GM06990 (cell line): ENCODE results near the gene EPHA7.

ENCODE experiments used
- DNase-seq: peaks from one replicate; pipeline ENCODE4 v3.0.0-alpha.2; 2011; ENCODE audit not compliant: insufficient read length; ENCODE audit errors: extremely low read depth
- H3K27me3 ChIP-seq: replicated peaks from 2 replicates; pipeline ENCODE4 v1.6.0; 2011; ENCODE audit warnings: low read length; ENCODE audit not compliant: control insufficient read depth, insufficient read depth
- H3K36me3 ChIP-seq: 2 replicates; pipeline ENCODE4 v1.5.1; 2011; ENCODE audit warnings: low read length; ENCODE audit not compliant: control insufficient read depth, insufficient read depth
- H3K4me3 ChIP-seq: replicated peaks from 2 replicates; pipeline ENCODE4 v1.5.1; 2011; ENCODE audit warnings: low read depth, mild to moderate bottlenecking, control low read depth, low read length
- CTCF ChIP-seq: IDR thresholded peaks from 2 replicates; pipeline ENCODE4 v1.5.1; 2011; ENCODE audit warnings: low read length, control low read depth, mild to moderate bottlenecking, inconsistent platforms; ENCODE audit not compliant: insufficient read depth, poor library complexity, severe bottlenecking

The EPHA7 gene

GRCh38 chr6:93222071-93222851, 197.1 kb downstream of the EPHA7 start:
- TF ChIP-seq CTCF = no peak
- Histone ChIP-seq H3K36me3 (no peaks in the 10 kb centered on the region), H3K27me3 (no peaks in the 10 kb centered on the region), H3K4me3 (no peak overlapping the region)
- DNase-seq = no peak

GRCh38 chr6:93219447-93219846, 199.9 kb downstream of the EPHA7 start:
- no peak overlapping the region for H3K4me3 ChIP-seq

GRCh38 chr6:93218096-93218495, 201.3 kb downstream of the EPHA7 start:
- no peak for DNase-seq
- Histone ChIP-seq H3K4me3 (no peak overlapping the region), H3K27me3 (no peaks in the 10 kb centered on the region), H3K36me3 (no peaks in the 10 kb centered on the region)
- no peak for TF ChIP-seq CTCF

More at GRCh38 chr6:93219447-93219846, 199.9 kb downstream of the EPHA7 start:
- DNase-seq = no peak
- Histone ChIP-seq H3K36me3 (no peaks in the 10 kb centered on the region), H3K27me3 (no peaks in the 10 kb centered on the region)
- TF ChIP-seq CTCF = no peak

GRCh38 chr6:93213028-93213427, 206.3 kb downstream of the EPHA7 start:
- no peak for TF ChIP-seq CTCF
- H3K36me3 ChIP-seq = no peaks in the 10 kb centered on the region
- no peak for DNase-seq

GRCh38 chr6:93210908-93211307, 208.5 kb downstream of the EPHA7 start:
- no peaks in the 10 kb centered on the region for H3K36me3 ChIP-seq
- no peak overlapping the region for H3K4me3 ChIP-seq
- no peak for DNase-seq
- no peaks in the 10 kb centered on the region for H3K27me3 ChIP-seq
- no peak for TF ChIP-seq CTCF

More at GRCh38 chr6:93213028-93213427, 206.3 kb downstream of the EPHA7 start:
- no peak overlapping the region for H3K4me3 ChIP-seq
- H3K27me3 ChIP-seq = no peaks in the 10 kb centered on the region
